Fibroblast of lung (primary cell): Measurements from ENCODE around the gene ACOT8.

ENCODE experiments used
- EZH2 ChIP-seq: IDR thresholded peaks from 2 replicates; pipeline ENCODE4 v1.5.1; 2012; ENCODE audit warnings: low read length, control low read depth, mild to moderate bottlenecking; ENCODE audit errors: missing control alignments
- TF ChIP-seq, protein P1 (sequence below), 2 donors: IDR thresholded peaks in 1 of 2; conservative IDR thresholded peaks in 1 of 2; 1 replicate in 1 of 2; 2 replicates in 1 of 2; pipeline ENCODE4 v1.5.1; 2011 to 2012; ENCODE audit warnings: low read length in 2 of 2, control low read depth in 1 of 2, inconsistent platforms in 1 of 2, low read depth in 1 of 2, mild to moderate bottlenecking in 1 of 2

DNA sequence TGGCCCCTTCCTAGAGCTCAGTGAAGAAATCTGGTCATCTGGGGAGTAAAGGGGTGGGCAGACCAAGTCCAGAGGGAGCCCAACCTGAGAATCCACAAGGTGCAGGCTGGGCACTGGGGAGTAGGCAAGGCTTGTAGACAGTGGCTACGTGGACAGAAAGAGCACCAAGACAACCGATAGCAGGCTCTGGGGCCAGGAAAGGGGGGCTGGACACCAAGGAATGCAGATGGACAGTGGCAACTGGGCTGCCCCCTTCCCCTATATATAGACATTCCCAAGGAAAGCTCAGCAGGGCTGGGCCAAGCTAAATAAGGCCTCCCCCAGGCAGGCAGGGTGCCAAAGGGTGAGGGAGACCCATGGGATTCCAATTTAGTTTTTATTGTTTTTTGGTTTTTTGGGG lies 28.6 kb downstream of the ACOT8 start:
- TF ChIP-seq, protein P1, sequence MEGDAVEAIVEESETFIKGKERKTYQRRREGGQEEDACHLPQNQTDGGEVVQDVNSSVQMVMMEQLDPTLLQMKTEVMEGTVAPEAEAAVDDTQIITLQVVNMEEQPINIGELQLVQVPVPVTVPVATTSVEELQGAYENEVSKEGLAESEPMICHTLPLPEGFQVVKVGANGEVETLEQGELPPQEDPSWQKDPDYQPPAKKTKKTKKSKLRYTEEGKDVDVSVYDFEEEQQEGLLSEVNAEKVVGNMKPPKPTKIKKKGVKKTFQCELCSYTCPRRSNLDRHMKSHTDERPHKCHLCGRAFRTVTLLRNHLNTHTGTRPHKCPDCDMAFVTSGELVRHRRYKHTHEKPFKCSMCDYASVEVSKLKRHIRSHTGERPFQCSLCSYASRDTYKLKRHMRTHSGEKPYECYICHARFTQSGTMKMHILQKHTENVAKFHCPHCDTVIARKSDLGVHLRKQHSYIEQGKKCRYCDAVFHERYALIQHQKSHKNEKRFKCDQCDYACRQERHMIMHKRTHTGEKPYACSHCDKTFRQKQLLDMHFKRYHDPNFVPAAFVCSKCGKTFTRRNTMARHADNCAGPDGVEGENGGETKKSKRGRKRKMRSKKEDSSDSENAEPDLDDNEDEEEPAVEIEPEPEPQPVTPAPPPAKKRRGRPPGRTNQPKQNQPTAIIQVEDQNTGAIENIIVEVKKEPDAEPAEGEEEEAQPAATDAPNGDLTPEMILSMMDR (conservative IDR thresholded peaks at IDR 0.05 in 1 of 2, IDR thresholded peaks at IDR 0.05 in 1 of 2; ENCODE audit: low read depth in 1 of 2, low read length in 2 of 2) = no peak
- TF ChIP-seq EZH2 = no peak
